WTC11 (cell line): ENCODE measurements around the gene ABCG1.

Experiments used
- ATF1 ChIP-seq: sonication (generic); formaldehyde crosslinking; IDR thresholded peaks from 2 replicates; pipeline ENCODE4 v1.8.1; 2023; ENCODE audit warnings: mild to moderate bottlenecking, moderate library complexity, missing genetic modification reagents
- NR3C1 ChIP-seq: sonication (generic); formaldehyde crosslinking; conservative IDR thresholded peaks from 2 replicates; pipeline ENCODE4 v1.8.1; 2023; ENCODE audit warnings: low read depth, mild to moderate bottlenecking, missing genetic modification reagents
- TEAD4 ChIP-seq: sonication (generic); formaldehyde crosslinking; IDR thresholded peaks from 2 replicates; pipeline ENCODE4 v1.8.0; 2022; ENCODE audit warnings: mild to moderate bottlenecking, missing genetic modification reagents
- TF ChIP-seq, protein P1 (sequence below): fragments of 200-600 bp; IDR thresholded peaks from 2 replicates; pipeline ENCODE4 v1.8.0; 2022; ENCODE audit warnings: antibody characterized with exemption
- TF ChIP-seq, protein P2 (sequence below): sonication (generic); formaldehyde crosslinking; conservative IDR thresholded peaks from 2 replicates; pipeline ENCODE4 v1.8.1; 2023; ENCODE audit warnings: mild to moderate bottlenecking, low read depth, missing genetic modification reagents, moderate library complexity
- TF ChIP-seq, protein P3 (sequence below): sonication (generic); formaldehyde crosslinking; conservative IDR thresholded peaks from 2 replicates; pipeline ENCODE4 v1.8.1; 2022; ENCODE audit warnings: mild to moderate bottlenecking, missing genetic modification reagents
- TF ChIP-seq, protein P4 (sequence below): sonication (generic); formaldehyde crosslinking; IDR thresholded peaks from 2 replicates; pipeline ENCODE4 v1.8.0; 2022; ENCODE audit warnings: mild to moderate bottlenecking, missing genetic modification reagents

DNA sequence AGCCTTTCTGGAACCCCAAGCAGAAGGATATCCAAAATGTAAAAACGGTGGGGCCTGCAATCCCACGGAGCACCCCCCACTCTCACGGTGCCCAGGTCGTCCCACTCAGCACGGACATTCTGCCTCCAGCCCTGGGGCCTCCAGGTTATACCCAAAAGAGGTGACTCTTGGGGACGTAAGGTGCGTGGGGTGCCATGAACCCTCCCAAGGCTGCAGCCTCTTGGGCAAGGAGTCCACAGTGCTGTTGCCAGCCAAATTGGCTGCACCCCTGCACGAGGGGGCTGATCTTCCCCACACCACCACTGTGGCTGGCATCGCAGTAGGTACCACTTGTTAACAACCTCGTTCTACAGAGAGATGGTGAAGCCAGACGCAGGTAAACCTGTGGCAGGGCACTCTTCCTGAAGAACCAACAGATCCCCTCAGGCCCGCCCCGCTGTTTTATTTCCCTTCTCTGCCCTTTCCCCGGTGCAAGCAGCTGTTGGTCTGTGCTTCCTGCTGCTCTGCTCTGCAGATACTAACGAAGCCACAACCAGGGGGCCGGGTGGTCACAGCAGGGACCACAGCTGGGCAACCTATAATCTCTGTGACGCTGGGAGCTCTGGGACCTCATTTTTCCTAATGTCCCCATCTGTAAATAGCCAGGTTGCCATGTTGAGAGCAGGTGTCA, 87.6 kb downstream of the ABCG1 start:
- TF ChIP-seq TEAD4 (CRISPR knock-in tag) (no peak), ATF1 (CRISPR knock-in tag) (no peak), NR3C1 (CRISPR knock-in tag) (no peak)
- TF ChIP-seq, protein P1, sequence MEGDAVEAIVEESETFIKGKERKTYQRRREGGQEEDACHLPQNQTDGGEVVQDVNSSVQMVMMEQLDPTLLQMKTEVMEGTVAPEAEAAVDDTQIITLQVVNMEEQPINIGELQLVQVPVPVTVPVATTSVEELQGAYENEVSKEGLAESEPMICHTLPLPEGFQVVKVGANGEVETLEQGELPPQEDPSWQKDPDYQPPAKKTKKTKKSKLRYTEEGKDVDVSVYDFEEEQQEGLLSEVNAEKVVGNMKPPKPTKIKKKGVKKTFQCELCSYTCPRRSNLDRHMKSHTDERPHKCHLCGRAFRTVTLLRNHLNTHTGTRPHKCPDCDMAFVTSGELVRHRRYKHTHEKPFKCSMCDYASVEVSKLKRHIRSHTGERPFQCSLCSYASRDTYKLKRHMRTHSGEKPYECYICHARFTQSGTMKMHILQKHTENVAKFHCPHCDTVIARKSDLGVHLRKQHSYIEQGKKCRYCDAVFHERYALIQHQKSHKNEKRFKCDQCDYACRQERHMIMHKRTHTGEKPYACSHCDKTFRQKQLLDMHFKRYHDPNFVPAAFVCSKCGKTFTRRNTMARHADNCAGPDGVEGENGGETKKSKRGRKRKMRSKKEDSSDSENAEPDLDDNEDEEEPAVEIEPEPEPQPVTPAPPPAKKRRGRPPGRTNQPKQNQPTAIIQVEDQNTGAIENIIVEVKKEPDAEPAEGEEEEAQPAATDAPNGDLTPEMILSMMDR: no peak
- TF ChIP-seq, protein P2, sequence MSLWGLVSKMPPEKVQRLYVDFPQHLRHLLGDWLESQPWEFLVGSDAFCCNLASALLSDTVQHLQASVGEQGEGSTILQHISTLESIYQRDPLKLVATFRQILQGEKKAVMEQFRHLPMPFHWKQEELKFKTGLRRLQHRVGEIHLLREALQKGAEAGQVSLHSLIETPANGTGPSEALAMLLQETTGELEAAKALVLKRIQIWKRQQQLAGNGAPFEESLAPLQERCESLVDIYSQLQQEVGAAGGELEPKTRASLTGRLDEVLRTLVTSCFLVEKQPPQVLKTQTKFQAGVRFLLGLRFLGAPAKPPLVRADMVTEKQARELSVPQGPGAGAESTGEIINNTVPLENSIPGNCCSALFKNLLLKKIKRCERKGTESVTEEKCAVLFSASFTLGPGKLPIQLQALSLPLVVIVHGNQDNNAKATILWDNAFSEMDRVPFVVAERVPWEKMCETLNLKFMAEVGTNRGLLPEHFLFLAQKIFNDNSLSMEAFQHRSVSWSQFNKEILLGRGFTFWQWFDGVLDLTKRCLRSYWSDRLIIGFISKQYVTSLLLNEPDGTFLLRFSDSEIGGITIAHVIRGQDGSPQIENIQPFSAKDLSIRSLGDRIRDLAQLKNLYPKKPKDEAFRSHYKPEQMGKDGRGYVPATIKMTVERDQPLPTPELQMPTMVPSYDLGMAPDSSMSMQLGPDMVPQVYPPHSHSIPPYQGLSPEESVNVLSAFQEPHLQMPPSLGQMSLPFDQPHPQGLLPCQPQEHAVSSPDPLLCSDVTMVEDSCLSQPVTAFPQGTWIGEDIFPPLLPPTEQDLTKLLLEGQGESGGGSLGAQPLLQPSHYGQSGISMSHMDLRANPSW (CRISPR knock-in tag): no peak
- TF ChIP-seq, protein P3, sequence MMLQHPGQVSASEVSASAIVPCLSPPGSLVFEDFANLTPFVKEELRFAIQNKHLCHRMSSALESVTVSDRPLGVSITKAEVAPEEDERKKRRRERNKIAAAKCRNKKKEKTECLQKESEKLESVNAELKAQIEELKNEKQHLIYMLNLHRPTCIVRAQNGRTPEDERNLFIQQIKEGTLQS: no peak
- TF ChIP-seq, protein P4, sequence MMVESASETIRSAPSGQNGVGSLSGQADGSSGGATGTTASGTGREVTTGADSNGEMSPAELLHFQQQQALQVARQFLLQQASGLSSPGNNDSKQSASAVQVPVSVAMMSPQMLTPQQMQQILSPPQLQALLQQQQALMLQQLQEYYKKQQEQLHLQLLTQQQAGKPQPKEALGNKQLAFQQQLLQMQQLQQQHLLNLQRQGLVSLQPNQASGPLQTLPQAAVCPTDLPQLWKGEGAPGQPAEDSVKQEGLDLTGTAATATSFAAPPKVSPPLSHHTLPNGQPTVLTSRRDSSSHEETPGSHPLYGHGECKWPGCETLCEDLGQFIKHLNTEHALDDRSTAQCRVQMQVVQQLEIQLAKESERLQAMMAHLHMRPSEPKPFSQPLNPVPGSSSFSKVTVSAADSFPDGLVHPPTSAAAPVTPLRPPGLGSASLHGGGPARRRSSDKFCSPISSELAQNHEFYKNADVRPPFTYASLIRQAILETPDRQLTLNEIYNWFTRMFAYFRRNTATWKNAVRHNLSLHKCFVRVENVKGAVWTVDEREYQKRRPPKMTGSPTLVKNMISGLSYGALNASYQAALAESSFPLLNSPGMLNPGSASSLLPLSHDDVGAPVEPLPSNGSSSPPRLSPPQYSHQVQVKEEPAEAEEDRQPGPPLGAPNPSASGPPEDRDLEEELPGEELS: no peak
